ENCODE results near the gene GINS3.

Gene GINS3

DNA sequence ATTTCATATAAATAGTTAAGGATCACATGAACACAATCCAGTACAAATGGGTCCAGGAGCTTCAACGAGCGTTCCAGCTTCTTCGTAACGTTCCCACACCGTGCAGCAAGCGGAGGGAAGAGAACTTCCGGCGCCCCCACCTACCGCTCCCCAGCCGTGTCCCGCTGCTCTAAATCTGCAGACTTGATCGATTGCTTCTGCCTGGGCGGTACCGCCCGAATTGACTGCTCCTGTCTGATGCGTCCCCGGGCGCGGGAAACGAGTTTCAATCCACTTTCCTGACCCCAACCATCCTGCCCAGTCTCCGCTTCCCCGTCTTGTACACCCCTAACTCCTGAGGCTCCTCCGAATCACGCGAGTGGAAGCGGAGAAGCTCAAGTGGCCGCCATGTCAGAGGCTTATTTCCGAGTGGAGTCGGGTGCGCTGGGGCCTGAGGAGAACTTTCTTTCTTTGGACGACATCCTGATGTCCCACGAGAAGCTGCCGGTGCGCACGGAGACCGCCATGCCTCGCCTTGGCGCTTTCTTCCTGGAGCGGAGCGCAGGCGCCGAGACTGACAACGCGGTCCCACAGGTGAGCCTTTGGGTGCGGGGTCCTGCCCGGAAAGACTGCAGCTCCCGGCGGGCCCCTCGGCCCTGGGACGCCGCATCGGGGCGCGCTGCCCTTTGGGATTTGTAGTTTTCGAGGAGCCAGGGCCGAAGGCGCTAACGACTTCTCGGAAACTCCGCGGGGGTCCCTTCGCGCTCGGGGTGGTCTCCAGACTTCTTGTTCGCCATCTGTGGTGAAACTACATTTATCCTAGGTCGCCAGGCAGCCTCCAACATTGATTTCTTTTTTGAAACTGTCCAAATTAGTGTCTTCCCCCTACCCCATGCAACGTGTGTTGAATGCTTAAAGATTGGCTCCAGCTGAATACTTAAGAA is at the start of gene GINS3:
Gene GINS3, plus strand, starts transcription at position 257 of the 923 bp plus-strand sequence. Its CDS starts 131 bp downstream, at position 388.
- Histone ChIP-seq H3K4me1 (ENCODE audit: control insufficient read depth, insufficient read depth, low read length) (peaks cover 5% of the 10 kb centered on the region), H3K9me3 (ENCODE audit: control insufficient read depth, low read length) (no peaks in the 10 kb centered on the region), H3K36me3 (ENCODE audit: control insufficient read depth, insufficient read depth, low read length, severe bottlenecking) (no peaks in the 10 kb centered on the region), H3K9ac (ENCODE audit: low read length) (peak within 1 kb of the TSS; percentile 89), H3K4me3 (ENCODE audit: low read length) (peak within 1 kb of the TSS; percentile 100), H3K27me3 (replicated peaks; ENCODE audit: control insufficient read depth, insufficient read depth, low read length) (no peaks in the 10 kb centered on the region)
- DNase-seq (ENCODE audit: low read depth) = peak; percentile 94

DNA sequence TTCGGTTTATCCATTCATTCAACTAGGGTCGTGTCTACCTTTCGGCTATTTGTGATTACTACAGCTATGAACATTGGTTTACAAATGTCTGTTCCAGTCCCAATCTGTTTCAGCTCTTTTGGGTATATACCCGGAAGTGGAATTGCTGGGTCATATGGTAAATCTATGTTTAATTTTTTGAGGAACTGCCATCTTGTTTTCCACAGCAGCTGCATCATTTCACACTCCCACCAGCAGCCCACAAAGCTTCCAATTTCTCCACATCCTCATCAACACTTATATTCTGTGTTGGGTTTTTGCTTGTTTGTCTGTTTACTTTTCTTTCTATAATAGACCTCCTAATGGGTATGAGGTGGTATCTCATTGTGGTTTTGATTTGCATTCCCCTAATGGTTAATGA is 48.7 kb upstream of the GINS3 start:
- no peak for DNase-seq (ENCODE audit: low read depth)
- no peak overlapping the region for H3K4me3 ChIP-seq (ENCODE audit: low read length)
- H3K36me3 ChIP-seq (ENCODE audit: control insufficient read depth, insufficient read depth, low read length, severe bottlenecking) = no peaks in the 10 kb centered on the region
- peaks cover 5% of the 10 kb centered on the region for H3K27me3 ChIP-seq (replicated peaks; ENCODE audit: control insufficient read depth, insufficient read depth, low read length)
- H3K9me3 ChIP-seq (ENCODE audit: control insufficient read depth, low read length) = no peaks in the 10 kb centered on the region
- H3K9ac ChIP-seq (ENCODE audit: low read length) = no peak overlapping the region
- peaks cover 5% of the 10 kb centered on the region for H3K4me1 ChIP-seq (ENCODE audit: control insufficient read depth, insufficient read depth, low read length)

DNA sequence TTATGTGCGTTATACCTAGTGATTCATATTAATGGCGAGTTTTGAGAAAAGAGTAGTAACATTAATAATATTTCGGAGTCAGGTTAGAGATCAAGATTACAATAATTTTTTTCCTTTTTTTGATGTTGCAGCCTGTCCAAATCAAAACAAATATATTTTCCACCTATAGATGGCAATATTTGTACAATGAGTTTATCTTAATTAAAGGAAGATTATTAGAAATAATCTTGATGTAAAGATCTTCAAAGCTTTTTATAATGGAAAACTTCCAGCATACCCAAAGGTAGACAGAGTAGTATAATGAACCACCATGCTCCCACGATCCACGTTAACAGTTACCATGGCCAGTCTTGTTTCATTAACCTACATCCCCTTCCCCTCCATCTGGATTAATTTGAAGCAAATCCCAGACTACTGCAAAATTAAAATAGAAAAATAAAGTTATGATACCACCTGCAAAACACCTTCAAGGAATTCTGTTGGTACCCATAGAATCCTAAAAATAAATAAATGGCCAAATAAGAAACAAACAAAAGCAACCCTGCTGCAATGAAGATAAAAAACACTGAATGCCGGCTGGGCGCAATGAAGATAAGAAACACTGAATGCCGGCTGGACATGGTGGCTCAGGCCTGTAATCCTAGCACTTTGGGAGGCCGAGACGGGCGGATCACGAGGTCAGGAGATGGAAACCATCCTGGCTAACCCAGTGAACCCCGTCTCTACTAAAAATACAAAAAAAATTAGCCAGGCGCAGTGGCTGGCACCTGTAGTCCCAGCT is 46.5 kb upstream of the GINS3 start:
- peak; percentile 45 for DNase-seq (ENCODE audit: low read depth)
- H3K9ac ChIP-seq (ENCODE audit: low read length) = no peak overlapping the region
- H3K4me3 ChIP-seq (ENCODE audit: low read length) = no peak overlapping the region
- H3K4me1 ChIP-seq (ENCODE audit: control insufficient read depth, insufficient read depth, low read length) = no peaks in the 10 kb centered on the region
- H3K36me3 ChIP-seq (ENCODE audit: control insufficient read depth, insufficient read depth, low read length, severe bottlenecking) = no peaks in the 10 kb centered on the region
- H3K9me3 ChIP-seq (ENCODE audit: control insufficient read depth, low read length) = no peaks in the 10 kb centered on the region
- H3K27me3 ChIP-seq (replicated peaks; ENCODE audit: control insufficient read depth, insufficient read depth, low read length) = peaks cover 9% of the 10 kb centered on the region

DNA sequence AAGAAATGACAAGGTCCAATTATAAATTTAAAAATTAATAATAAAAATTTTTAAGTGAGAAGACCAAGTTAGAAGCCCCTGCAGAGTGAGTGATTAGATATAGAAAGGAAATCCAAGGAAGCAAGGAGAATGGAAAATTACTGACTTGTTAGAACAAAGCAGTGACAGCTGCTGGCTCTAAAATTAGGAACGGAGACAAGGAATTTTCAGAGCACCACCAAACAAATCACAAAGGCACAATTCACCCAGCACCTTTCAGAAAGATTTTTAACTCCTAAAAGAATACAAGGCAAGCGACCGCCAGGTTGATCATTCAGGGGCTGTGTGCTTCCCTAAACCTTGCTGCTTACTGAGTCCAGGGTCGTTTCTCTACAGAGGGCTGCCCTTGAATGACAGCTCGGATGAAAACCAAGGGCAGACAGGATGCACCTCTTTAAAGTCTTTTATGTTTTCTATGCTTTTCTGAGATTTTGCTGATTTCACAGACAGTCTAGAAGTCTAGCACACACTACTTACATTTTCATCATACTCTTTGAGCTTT is 45.4 kb upstream of the GINS3 start:
- Histone ChIP-seq H3K9me3 (ENCODE audit: control insufficient read depth, low read length) (peaks cover 2% of the 10 kb centered on the region), H3K36me3 (ENCODE audit: control insufficient read depth, insufficient read depth, low read length, severe bottlenecking) (no peaks in the 10 kb centered on the region), H3K9ac (ENCODE audit: low read length) (no peak overlapping the region), H3K27me3 (replicated peaks; ENCODE audit: control insufficient read depth, insufficient read depth, low read length) (peaks cover 9% of the 10 kb centered on the region), H3K4me1 (ENCODE audit: control insufficient read depth, insufficient read depth, low read length) (no peaks in the 10 kb centered on the region), H3K4me3 (ENCODE audit: low read length) (no peak overlapping the region)
- DNase-seq (ENCODE audit: low read depth) = no peak

DNA sequence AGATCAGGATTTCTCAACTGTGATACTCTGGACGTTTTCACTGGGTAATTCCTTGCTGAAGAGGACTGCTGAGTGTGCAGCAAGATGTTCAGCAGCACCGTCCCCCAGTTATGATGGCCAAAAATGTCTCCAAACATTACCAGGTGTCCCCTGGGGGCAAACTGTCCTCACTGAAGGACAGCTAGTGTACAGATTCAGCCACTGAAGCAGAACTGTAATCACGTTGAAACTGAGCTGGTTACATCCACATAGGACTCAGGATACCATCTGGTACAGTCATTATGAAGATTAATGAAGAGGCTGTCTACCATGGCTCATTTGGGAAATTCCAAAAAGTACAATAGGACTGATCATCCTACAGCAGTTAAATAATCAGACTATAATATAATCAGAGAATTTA is 43.3 kb upstream of the GINS3 start:
- no peak for DNase-seq (ENCODE audit: low read depth)
- Histone ChIP-seq H3K4me3 (ENCODE audit: low read length) (no peak overlapping the region), H3K27me3 (replicated peaks; ENCODE audit: control insufficient read depth, insufficient read depth, low read length) (peaks cover 9% of the 10 kb centered on the region), H3K9ac (ENCODE audit: low read length) (no peak overlapping the region), H3K36me3 (ENCODE audit: control insufficient read depth, insufficient read depth, low read length, severe bottlenecking) (no peaks in the 10 kb centered on the region), H3K9me3 (ENCODE audit: control insufficient read depth, low read length) (peaks cover 10% of the 10 kb centered on the region), H3K4me1 (ENCODE audit: control insufficient read depth, insufficient read depth, low read length) (no peaks in the 10 kb centered on the region)

DNA sequence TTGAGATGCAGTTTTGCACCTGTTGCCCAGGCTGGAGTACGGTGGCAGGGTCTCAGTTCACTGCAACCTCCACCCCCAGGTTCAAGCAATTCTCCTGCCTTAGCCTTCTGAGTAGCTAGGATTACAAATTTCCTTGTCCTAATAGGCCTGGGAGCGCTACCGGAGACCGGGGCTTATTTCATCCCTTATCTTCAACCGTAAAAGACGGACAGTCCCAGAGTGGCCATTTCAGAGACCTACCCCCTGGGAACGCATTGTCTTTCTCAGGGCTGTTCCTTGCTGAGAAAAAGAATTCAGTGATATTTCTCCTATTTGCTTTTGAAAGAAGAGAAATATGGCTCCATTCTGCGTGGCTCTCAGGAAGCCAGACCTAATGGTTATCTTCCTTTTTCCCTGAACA is 39.6 kb upstream of the GINS3 start:
- H3K36me3 ChIP-seq (ENCODE audit: control insufficient read depth, insufficient read depth, low read length, severe bottlenecking) = no peaks in the 10 kb centered on the region
- H3K9ac ChIP-seq (ENCODE audit: low read length) = no peak overlapping the region
- H3K9me3 ChIP-seq (ENCODE audit: control insufficient read depth, low read length) = peaks cover 17% of the 10 kb centered on the region
- no peaks in the 10 kb centered on the region for H3K4me1 ChIP-seq (ENCODE audit: control insufficient read depth, insufficient read depth, low read length)
- no peak overlapping the region for H3K4me3 ChIP-seq (ENCODE audit: low read length)
- DNase-seq (ENCODE audit: low read depth) = no peak
- peaks cover 11% of the 10 kb centered on the region for H3K27me3 ChIP-seq (replicated peaks; ENCODE audit: control insufficient read depth, insufficient read depth, low read length)

DNA sequence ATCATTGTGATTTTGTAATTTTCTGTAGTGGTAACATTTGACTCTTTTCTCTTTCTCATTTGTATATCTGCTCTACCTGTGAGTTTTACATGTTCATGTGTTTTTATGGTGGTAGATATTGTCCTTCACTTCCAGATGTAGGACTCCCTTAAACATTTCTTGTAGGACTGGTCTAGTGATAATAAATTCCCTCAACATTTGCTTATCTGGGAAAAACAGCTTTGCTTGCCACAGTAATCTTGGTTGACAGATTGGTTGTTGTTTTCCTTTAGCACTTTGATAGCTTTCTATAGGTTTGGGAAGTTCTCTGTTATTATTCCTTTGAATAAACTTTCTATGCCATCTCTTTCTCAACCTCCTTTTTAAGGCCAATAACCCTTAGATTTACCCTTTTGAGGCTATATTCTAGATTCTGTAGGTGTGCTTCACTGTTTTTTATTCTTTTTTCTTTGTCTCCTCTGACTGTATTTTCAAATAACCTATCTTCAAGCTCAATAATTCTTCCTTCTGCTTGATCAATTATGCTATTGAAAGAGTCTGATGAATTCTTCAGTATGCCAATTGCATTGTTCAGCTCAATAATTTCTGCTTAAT is 32.1 kb upstream of the GINS3 start:
- peaks cover 5% of the 10 kb centered on the region for H3K4me1 ChIP-seq (ENCODE audit: control insufficient read depth, insufficient read depth, low read length)
- H3K9ac ChIP-seq (ENCODE audit: low read length) = no peak overlapping the region
- no peaks in the 10 kb centered on the region for H3K36me3 ChIP-seq (ENCODE audit: control insufficient read depth, insufficient read depth, low read length, severe bottlenecking)
- peaks cover 14% of the 10 kb centered on the region for H3K9me3 ChIP-seq (ENCODE audit: control insufficient read depth, low read length)
- DNase-seq (ENCODE audit: low read depth) = no peak
- no peak overlapping the region for H3K4me3 ChIP-seq (ENCODE audit: low read length)
- H3K27me3 ChIP-seq (replicated peaks; ENCODE audit: control insufficient read depth, insufficient read depth, low read length) = peaks cover 3% of the 10 kb centered on the region

DNA sequence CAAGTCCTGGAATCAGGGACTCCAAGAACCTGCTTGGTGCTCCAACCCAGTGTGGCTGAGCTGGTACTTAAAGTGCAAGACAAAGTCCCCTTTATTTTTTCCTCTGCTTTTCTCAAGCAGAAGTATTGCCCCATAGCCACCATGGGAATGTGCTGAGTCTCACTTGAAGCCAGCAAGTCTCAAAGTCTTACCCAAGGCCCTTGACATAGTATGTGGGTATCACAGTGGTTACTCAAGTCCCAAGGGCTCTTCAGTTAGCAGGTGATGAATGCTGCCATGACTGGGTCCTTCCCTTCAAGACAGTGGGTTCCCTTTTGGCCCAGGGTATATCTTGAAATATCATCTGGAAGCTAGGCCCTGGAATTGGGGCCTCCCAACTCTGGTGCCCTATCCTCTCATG is 30.5 kb upstream of the GINS3 start:
- no peak for DNase-seq (ENCODE audit: low read depth)
- H3K9me3 ChIP-seq (ENCODE audit: control insufficient read depth, low read length) = peaks cover 14% of the 10 kb centered on the region
- H3K4me1 ChIP-seq (ENCODE audit: control insufficient read depth, insufficient read depth, low read length) = peaks cover 7% of the 10 kb centered on the region
- no peaks in the 10 kb centered on the region for H3K27me3 ChIP-seq (replicated peaks; ENCODE audit: control insufficient read depth, insufficient read depth, low read length)
- no peak overlapping the region for H3K9ac ChIP-seq (ENCODE audit: low read length)
- H3K36me3 ChIP-seq (ENCODE audit: control insufficient read depth, insufficient read depth, low read length, severe bottlenecking) = no peaks in the 10 kb centered on the region
- no peak overlapping the region for H3K4me3 ChIP-seq (ENCODE audit: low read length)

DNA sequence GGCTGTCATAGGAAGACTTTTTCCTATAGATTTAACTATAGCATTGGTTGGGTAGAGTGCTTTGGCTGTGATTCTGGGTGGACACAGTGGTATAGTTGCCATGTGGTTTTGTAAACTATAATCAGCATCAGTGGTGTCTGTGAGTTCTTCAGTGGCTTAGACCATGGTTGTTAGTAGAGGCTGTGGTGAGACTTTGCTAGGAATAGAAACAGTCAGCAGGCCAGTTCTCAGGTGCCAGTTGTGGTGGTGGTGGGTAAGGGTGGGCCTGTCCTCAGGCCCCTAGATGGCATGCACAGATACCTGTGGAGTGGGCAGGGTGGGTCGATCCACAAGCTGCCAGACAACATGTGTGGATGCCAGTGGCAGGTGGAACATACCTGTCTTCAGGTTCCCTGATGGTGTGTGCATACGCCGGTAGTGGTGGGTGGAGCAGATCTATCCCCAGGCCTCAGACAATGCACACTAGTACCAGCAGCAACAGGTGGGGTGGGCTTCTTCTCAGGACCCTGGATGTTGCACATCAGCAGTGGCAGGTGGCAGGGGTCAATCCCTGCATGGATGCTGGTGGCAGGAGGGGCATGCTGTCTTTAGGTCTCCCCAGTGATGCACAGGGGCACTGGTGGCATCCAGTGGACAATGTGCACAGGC is 28.4 kb upstream of the GINS3 start:
- Histone ChIP-seq H3K36me3 (ENCODE audit: control insufficient read depth, insufficient read depth, low read length, severe bottlenecking) (no peaks in the 10 kb centered on the region), H3K27me3 (replicated peaks; ENCODE audit: control insufficient read depth, insufficient read depth, low read length) (peaks cover 2% of the 10 kb centered on the region)
- DNase-seq (ENCODE audit: low read depth) = no peak

DNA sequence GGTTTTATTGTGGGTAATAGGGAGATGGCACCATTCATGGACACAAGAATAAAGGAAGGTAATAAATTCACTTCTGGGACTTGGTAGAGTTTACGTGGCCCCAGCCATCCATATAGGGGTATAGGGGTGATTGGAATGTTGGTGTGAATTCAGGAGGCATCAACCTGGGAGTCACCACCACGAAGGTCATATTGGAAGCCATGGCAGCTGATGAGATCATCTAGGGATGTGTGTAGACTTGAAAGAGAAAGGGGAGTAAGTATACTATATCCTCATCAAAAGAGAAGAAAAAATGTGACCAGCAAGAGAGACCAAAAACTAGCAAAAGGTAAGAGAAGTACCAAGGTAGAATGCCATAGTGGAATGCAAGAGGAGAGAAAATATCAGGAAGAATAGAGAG is 26.6 kb upstream of the GINS3 start:
- Histone ChIP-seq H3K9ac (ENCODE audit: low read length) (no peak overlapping the region), H3K27me3 (replicated peaks; ENCODE audit: control insufficient read depth, insufficient read depth, low read length) (peaks cover 4% of the 10 kb centered on the region), H3K4me3 (ENCODE audit: low read length) (no peak overlapping the region), H3K4me1 (ENCODE audit: control insufficient read depth, insufficient read depth, low read length) (peaks cover 7% of the 10 kb centered on the region), H3K36me3 (ENCODE audit: control insufficient read depth, insufficient read depth, low read length, severe bottlenecking) (no peaks in the 10 kb centered on the region), H3K9me3 (ENCODE audit: control insufficient read depth, low read length) (no peaks in the 10 kb centered on the region)
- DNase-seq (ENCODE audit: low read depth) = no peak

More for the DNA sequence above, 28.4 kb upstream of the GINS3 start:
- no peak overlapping the region for H3K9ac ChIP-seq (ENCODE audit: low read length)
- H3K9me3 ChIP-seq (ENCODE audit: control insufficient read depth, low read length) = peaks cover 14% of the 10 kb centered on the region
- H3K4me3 ChIP-seq (ENCODE audit: low read length) = no peak overlapping the region
- peaks cover 7% of the 10 kb centered on the region for H3K4me1 ChIP-seq (ENCODE audit: control insufficient read depth, insufficient read depth, low read length)
